Right kidney (tissue), 9 donors: ENCODE measurements around the gene DENND6A.
"Not testable (repeated sequence)": the region's sequence is repeated elsewhere in the genome, so short reads cannot be mapped to it uniquely, and the experiment has no call there.

Experiments used
- DNase-seq: peaks from one replicate; pipeline ENCODE4 v3.0.0-alpha.2; 2016
- long read RNA-seq, 8 donors: transcript quantifications; one replicate each; lab custom pipeline, GENCODE V29; 2026

The DENND6A gene, protein sequence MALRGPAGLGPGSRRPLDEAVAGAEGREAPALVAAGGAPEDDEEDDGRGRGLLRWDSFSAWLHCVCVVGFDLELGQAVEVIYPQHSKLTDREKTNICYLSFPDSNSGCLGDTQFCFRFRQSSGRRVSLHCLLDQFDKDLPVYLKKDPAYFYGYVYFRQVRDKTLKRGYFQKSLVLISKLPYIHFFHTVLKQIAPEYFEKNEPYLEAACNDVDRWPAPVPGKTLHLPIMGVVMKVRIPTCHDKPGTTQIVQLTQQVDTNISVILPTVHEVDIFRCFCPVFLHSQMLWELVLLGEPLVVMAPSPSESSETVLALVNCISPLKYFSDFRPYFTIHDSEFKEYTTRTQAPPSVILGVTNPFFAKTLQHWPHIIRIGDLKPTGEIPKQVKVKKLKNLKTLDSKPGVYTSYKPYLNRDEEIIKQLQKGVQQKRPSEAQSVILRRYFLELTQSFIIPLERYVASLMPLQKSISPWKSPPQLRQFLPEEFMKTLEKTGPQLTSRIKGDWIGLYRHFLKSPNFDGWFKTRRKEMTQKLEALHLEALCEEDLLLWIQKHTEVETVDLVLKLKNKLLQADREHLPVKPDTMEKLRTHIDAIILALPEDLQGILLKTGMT
- long read RNA-seq, donor 1, partial matches to known transcripts: 0 of 2 reads
- long read RNA-seq, donor 1, other reads (novel, unspliced or antisense): 0 of 2 reads
- long read RNA-seq, donor 2, full-length matches to known transcripts: 1 of 1 reads
- long read RNA-seq, donor 2, partial matches to known transcripts: 0 of 1 reads
- long read RNA-seq, donor 2, other reads (novel, unspliced or antisense): 0 of 1 reads
- long read RNA-seq, donor 3: 0 reads
- long read RNA-seq, donor 4, full-length matches to known transcripts: 2 of 2 reads
- long read RNA-seq, donor 4, partial matches to known transcripts: 0 of 2 reads
- long read RNA-seq, donor 4, other reads (novel, unspliced or antisense): 0 of 2 reads
- long read RNA-seq, donor 5: 0 reads
- long read RNA-seq, donor 6, full-length matches to known transcripts: 2 of 2 reads
- long read RNA-seq, donor 6, partial matches to known transcripts: 0 of 2 reads
- long read RNA-seq, donor 6, other reads (novel, unspliced or antisense): 0 of 2 reads
- long read RNA-seq, donor 7, full-length matches to known transcripts: 5 of 5 reads
- long read RNA-seq, donor 7, partial matches to known transcripts: 0 of 5 reads
- long read RNA-seq, donor 7, other reads (novel, unspliced or antisense): 0 of 5 reads
- long read RNA-seq, donor 8, full-length matches to known transcripts: 2 of 2 reads
- long read RNA-seq, donor 8, partial matches to known transcripts: 0 of 2 reads
- long read RNA-seq, donor 8, other reads (novel, unspliced or antisense): 0 of 2 reads

- peak; percentile 99 for DNase-seq
These were observed at the start of gene DENND6A for GRCh38 chr3:57692396-57693147. TSS of gene DENND6A (minus strand) at chr3:57693077. CDS start at chr3:57693018, 59 bp downstream.

DNA sequence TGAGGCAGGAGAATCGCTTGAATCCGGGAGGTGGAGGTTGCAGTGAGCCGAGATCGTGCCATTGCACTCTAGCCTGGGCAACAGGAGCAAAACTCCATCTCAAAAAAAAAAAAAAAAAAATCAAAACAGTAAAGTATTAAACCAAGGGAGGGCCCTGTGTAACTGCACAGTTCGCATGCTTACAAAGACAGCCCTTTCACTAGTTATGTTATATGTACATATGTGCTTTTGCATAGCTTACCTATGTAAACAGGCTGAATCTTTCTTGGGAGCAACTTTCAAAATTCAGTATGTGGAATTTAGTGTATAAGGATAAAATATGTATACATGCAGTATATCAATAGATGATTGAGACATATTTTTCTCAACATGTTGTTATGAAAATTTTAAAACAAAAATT, 47.1 kb upstream of the DENND6A start:
- DNase-seq: no peak

DNA sequence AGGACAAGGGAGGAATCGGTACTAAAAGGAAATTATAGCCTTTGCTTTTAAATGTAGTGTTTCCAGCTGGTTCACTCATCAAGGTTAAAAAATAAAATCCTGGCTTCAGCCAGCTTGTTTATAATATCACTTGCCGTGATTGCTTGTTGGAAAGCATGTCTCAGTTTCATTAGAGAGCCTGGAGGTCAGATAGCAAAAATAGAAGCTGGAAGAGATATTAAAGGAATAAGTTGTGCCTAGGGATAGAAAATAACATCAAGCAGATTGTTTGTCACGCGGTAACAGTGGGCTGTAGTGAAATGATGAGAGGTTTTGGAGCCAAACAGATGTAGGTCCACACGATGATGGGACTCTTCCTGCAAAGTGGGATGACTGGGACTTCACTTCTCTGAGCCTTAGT, 45.5 kb upstream of the DENND6A start:
- no peak for DNase-seq

DNA sequence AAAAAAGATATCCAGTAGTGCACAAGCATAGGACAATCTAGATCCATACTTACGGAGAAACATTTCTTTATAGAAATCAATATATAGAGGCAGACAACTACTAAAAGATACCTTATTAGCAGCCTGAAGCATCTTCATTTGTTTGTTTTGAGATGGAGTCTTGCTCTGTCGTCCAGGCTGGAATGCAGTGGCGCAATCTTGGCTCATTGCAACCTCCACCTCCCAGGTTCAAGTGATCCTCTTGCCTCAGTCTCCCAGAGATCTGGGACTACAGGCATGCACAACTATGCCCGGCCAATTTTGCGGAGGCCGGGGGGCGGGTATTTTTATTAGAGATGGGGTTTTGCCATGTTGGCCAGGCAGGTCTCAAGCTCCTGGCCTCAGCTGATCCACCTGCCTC, 45.0 kb upstream of the DENND6A start:
- no peak for DNase-seq

GRCh38 chr3:57735405-57735804, 42.5 kb upstream of the DENND6A start:
- DNase-seq: no peak

DNA sequence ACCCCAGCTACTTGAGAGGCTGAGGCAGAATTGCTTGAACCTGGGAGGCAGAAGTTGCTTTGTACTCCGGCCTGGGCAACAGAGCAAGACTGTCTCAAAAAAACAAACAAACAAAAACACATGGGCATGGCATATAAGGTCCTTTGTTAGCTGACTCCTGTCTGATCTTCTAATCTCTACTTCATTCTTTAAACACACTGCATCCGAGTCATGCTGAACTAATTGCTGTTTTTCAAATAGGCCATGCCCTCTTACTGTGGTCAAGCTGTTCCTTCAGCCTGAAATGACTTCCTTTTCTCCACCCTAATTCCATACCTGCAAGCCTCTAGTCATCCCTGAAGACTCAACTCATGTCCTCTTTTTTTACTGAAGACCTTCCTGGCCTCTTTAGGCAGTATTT, 40.9 kb upstream of the DENND6A start:
- no peak for DNase-seq

- no peak for DNase-seq
These were observed 38.4 kb upstream of the DENND6A start for GRCh38 chr3:57731311-57731710.

DNA sequence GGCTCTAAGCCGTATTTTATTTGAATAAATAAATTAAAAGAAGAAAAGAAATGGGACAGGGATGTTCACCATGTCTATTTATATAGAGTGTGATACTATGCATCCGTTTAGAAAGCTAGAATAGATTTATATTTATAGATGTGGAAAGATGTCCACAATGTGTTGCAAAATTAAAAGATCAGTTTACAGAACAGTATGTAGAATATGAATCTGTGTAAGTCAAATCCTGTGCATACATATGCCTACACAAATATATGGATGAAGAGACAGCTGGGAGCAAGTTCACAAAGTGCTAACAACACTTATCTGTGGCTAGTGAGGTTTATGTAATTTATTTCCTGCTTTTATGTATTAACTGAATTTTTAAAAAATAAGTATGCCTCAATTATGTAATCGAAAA, 37.8 kb upstream of the DENND6A start:
- no peak for DNase-seq

DNA sequence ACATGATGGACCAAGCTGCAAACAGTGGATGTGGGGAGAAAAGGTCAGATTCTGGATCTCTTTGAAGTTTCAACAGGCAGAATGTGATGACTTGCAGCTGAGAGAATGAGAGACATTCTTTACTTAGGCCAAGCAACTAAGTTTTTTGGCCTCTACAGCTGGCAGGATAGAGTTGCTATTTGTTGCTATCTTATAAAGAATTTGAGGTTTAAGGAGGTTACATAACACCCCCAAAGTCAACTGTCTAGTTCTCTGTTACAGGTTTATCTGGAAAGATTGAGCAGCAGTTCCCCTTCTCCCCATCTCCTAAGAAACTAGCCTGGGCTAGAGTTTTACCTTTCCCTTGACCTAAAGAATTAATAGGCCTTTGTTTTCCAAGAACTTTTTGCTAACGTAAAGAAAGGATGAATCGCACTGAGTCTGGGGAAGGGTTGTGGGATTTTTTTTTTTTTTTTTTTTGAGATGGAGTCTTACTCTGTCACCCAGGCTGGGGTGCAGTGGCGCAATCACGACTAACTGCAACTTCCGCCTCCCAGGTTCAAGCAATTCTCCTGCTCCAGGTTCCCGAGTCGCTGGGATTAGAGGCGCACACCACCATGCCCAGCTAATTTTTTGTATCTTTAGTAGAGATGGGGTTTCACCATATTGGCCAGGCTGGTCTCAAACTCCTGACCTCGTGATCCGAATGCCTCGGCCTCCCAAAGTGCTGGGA, 36.6 kb upstream of the DENND6A start:
- no peak for DNase-seq

DNA sequence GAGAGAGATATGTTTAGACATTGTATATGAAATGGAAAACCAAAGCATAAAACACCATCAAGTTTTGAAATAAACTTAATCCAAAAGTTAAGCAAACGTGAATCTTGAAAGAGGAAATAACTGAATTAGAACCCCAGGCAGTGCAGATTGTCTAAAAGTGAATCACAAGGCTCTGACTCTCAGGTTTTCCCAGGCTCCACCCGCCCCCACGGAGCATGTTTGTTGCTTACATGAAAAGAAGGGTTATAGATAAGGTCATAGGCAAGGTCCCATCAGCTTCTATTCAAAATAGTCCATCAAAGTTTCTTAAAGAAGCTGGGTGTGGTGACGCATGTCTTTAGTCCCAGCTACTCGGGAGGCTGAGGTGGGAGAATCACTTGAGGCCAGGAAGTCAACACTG, 34.2 kb upstream of the DENND6A start:
- no peak for DNase-seq

GRCh38 chr3:57726397-57726796, 33.5 kb upstream of the DENND6A start:
- DNase-seq: no peak

DNA sequence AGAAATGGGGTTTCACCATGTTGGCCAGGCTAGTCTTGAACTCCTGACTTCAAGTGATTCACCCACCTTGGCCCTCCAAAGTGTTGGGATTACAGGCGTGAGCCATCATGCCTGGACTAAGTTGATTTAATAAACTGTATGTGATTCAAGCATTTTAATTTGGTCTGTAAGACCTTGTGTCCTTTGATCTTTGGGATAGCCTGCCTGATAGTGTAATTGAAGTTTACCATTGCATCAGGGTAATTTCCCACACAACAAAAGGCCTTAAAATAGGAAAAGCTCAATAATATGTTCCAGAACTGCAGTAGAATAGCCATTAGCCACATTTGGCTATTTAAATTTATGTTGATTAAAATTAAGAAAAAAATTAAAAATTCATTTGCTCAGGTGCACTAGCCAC, 25.2 kb upstream of the DENND6A start:
- no peak for DNase-seq

DNA sequence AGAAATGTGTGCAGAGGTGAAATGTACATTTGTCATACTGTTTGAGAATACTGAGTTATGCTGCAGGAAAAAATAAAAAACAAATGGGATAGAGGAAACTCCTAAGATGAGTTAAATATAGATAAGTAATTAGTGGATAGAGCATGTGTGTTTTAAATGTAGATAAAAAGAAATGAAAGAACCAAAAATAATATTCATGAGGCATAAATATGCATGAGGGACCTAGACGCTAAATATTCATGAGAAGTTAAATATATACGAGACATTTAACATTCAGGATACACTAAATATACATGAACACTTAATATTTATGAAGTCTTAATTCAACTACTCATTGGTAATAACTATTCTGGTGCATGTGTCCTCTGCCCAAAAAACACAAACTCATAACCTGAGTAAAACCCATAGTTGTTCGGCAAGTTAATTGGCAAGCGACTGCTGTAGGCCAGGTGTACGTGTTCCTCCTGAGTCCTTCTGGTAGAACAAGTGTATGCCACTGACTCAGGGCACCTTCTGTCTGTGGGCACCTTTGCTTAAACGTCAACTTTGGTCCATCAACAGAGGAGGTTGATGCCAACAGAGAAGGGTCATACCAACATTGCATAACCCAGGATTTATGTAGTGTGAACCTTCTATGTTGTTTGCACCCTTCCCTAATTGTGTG, 24.5 kb upstream of the DENND6A start:
- no peak for DNase-seq

DNA sequence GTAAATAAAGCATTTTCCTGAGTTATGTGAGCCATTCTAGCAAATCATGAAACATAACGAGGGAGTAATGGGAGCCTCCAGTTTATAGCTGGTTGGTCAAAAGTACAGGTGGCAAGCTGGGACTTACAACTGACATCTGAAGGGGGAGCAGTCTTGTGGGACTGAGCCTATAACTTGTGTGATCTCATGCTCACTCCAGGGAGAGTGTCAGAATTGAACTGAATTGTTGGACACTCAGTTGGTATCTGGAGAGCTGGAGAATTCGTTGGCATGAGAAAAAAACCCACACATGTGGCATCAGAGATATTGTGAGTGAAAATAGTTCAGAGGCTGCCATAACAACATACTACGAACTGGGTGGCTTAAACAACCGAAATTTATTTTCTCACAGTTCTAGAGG, 22.8 kb upstream of the DENND6A start:
- DNase-seq: no peak

DNA sequence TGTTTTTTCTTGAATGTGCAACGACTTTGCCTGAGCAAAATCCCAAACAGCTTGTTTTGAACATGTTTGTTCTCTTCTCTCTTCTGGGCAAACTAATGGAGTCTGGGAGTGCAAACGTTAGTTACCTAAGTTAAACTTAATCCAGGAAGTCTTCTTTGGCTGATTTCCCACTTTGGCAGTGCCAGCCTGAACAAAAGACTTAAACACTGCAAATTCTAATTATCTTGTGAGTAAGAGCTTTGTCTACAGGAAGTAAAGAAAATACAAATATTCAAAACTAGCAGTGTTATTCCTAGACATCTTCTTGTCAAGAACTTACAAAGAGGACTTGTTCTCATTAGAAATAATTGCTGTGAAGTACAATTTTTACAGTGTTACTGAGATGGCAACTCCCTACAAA, 16.7 kb upstream of the DENND6A start:
- no peak for DNase-seq

DNA sequence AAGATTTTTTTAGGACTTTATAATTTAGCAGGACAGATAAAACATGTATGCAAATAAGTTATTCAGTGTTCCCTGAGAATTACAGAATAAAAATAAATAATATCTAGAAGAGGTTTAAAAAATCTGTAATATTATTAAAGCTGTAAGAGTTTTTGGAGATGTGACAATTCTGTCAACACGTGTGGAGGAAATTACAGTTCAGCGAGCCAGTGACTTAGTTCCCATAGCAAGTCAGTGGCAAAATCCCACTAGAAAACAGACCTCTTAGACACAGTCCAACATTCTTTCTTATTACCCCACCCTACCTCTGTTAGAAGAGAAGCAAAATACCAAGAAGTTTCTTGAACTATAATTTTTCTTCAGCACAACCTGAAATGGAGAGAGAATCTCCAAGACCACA, 16.2 kb upstream of the DENND6A start:
- DNase-seq: no peak

DNA sequence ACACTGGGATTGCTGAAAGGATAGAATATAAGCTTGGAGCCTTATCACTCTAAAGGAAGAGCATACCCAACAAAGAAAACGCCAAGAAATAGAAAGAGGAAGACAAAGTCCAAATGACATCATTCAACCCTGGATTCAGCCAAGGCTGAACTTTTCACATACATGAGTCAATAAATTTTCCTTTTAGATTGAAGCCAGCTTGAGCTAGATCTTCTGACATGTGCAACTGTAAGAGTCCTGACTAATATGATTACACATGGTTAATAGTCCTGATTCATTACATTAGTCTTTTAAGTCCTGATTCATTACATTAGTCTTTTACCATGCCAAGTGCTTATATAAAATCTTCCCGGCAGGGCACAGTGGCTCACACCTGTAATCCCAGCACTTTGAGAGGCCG, 13.6 kb upstream of the DENND6A start:
- DNase-seq: no peak

DNA sequence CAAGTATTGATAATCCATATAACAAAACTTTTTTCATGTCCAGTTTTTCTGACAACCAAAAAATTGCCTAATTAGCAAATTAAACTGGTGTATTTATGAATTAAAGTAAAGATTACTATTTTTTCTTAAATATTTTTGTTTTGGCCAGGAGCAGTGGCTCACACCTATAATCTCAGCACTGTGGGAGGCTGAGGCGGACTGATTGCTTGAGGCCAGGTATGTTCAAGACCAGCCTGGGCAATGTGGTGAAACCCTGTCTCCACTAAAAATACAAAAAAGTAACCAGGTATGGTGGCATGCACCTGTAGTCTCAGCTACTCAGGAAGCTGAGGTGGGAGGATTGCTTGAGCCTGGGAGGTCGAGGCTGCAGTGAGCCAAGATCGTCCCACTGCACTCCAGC, 12.5 kb upstream of the DENND6A start:
- DNase-seq: not testable (repeated sequence)

DNA sequence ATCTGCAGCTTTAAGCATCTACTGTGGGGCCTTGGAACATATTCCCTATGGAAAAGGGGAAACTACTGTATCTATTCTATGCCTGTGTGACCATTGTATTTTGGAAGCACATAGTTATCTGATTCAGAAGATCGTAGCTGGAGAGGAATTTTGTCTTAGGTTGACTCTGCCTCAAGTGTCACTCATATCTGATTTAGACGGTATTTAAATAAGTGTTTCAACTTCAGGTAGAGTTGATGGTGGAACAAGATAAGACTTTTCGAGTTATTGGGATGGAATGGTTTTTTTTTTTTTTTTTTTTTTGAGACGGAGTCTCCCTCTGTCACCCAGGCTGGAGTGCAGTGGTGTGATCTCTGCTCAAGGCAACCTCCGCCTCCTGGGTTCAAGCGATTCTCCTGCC, 8.9 kb upstream of the DENND6A start:
- DNase-seq: no peak

DNA sequence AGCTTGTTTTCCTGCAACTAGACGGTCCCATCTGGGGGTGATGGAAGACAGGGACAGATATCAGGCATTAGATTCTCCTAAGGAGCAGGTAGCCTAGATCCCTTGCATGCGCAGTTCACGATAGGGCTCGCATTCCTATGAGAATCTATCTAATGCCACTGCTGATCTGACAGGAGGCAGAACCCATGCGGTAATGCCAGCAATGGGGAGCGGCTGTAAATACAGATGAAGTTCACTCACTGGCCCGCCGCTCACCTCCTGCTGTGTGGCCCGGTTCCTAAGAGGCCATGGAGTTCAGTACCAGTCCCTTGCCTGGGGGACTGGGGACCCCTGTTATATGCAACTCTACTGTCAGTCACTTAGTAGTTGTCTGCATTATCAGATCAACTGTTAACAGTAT, 7.9 kb upstream of the DENND6A start:
- DNase-seq: no peak

- DNase-seq: no peak
These were observed 6.7 kb upstream of the DENND6A start for GRCh38 chr3:57699591-57699990.
